Psoas muscle (tissue), 8 donors: ENCODE results near the gene MRC2. TPM values are rescaled to one million over a fixed set of nuclear protein-coding genes. Genes with fewer than 3 reads are reported as not detected.
A peak's percentile ranks its signal among the peaks of the same experiment; 100 is the strongest.

Experiments used
- ATAC-seq, 4 donors: fragments of 200-7000 bp; cut with Tn5 transposase; one replicate each; pipeline ENCODE4 v1.9.1; 2020; ENCODE audit warnings: moderate library complexity in 3 of 4, mild to moderate bottlenecking in 2 of 4
- DNase-seq, 2 donors: peaks; one replicate each; pipeline ENCODE4 v3.0.0-alpha.2; 2020
- H3K27ac ChIP-seq: fragments of 200-600 bp; one replicate; pipeline ENCODE4 v1.8.0; 2022
- H3K27me3 ChIP-seq, 3 donors: fragments of 200-600 bp in 1 of 3; one replicate each; pipeline versions ENCODE4 v1.6.1 to v1.8.0; 2013 to 2022; ENCODE audit warnings: low read length in 2 of 3, mild to moderate bottlenecking in 2 of 3, moderate library complexity in 1 of 3; ENCODE audit not compliant: insufficient read depth in 3 of 3
- H3K36me3 ChIP-seq, 2 donors: fragments of 200-600 bp in 1 of 2; one replicate each; pipeline versions ENCODE4 v1.6.1 to v1.8.0; 2013 to 2022; ENCODE audit warnings: low read depth in 1 of 2, mild to moderate bottlenecking in 1 of 2, moderate library complexity in 1 of 2; ENCODE audit not compliant: insufficient read depth in 1 of 2
- H3K4me1 ChIP-seq: fragments of 200-600 bp; one replicate; pipeline ENCODE4 v1.8.0; 2022
- H3K4me3 ChIP-seq: fragments of 200-600 bp; one replicate; pipeline ENCODE4 v1.8.0; 2022; ENCODE audit warnings: mild to moderate bottlenecking
- H3K9me3 ChIP-seq: fragments of 200-600 bp; one replicate; pipeline ENCODE4 v1.8.0; 2022
- WGBS, 3 donors: extraction: QIAGEN DNeasy Blood & Tissue Kit; methylation state at CpG; one replicate each; pipeline versions ENCODE4 v1.1.6 to v1.1.7; 2013; 5-methylcytosine and 5-hydroxymethylcytosine counted together
- intact Hi-C, 2 donors: fragments of 100-400 bp; cut with DNase I; formaldehyde crosslinking; loops; one replicate each; pipeline versions ENCODE4 v1.11.0 to v1.14.2; 2022
- polyA plus RNA-seq, 3 donors: library from polyadenylated mRNA; stranded (reverse); fragments of 200-250 nt; gene quantifications; one replicate each; pipeline ENCODE4 v1.2.3, GENCODE V29; 2013
- total RNA-seq, 4 donors: library from RNA; stranded (reverse); fragmentation: NEBNext Ultra II Directional in 2 of 4; extraction: Animal tissue kit (Norgen Biotek cat#: 25700) in 2 of 4; gene quantifications; one replicate each; pipeline versions ENCODE4 v1.2.1 to v1.2.4, GENCODE V29; 2021 to 2023
- TF ChIP-seq, protein P1 (sequence below): fragments of 200-600 bp; IDR thresholded peaks from one replicate; pipeline ENCODE4 v1.8.0; 2022; ENCODE audit warnings: antibody characterized with exemption
- donor health status: healthy with polysubstance abuse.
- donor health status: DM: no; HTN: no; CAD: no; lungs with moderate emphysema.
- donor health status: Bipolar disorder and iron deficiency.
- donor health status: healthy.
- donor health status: DM: yes; HTN: yes; CAD: no.
- donor health status: DM: no; HTN: no; CAD: no.
- donor health status: DM: no; HTN: no; CAD: no.
- donor health status: DM: yes; HTN: yes; CAD: no.

The MRC2 gene
- total and polyA plus RNA-seq, 7 donors, result 3.5 to 17.5 (median 5.9) TPM

- Histone ChIP-seq H3K4me3 (no peak overlapping the region), H3K36me3 (no peaks in the 10 kb centered on the region), H3K27ac (no peak overlapping the region), H3K9me3 (no peaks in the 10 kb centered on the region), H3K4me1 (no peaks in the 10 kb centered on the region), H3K27me3 (no peaks in the 10 kb centered on the region)
- ATAC-seq, result no peak
- 76 to 85% (median 76%) methylated on average over 20 of the region's 20 CpGs for WGBS, 3 donors
- peak in 1 of 2 donors; percentile 49 for DNase-seq
- TF ChIP-seq, protein P1, sequence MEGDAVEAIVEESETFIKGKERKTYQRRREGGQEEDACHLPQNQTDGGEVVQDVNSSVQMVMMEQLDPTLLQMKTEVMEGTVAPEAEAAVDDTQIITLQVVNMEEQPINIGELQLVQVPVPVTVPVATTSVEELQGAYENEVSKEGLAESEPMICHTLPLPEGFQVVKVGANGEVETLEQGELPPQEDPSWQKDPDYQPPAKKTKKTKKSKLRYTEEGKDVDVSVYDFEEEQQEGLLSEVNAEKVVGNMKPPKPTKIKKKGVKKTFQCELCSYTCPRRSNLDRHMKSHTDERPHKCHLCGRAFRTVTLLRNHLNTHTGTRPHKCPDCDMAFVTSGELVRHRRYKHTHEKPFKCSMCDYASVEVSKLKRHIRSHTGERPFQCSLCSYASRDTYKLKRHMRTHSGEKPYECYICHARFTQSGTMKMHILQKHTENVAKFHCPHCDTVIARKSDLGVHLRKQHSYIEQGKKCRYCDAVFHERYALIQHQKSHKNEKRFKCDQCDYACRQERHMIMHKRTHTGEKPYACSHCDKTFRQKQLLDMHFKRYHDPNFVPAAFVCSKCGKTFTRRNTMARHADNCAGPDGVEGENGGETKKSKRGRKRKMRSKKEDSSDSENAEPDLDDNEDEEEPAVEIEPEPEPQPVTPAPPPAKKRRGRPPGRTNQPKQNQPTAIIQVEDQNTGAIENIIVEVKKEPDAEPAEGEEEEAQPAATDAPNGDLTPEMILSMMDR, result no peak
- intact Hi-C loops, result no loop called here
Measured at GRCh38 chr17:62673614-62674362, 46.3 kb downstream of the MRC2 start.

- intact Hi-C loops, result no loop called here
- H3K27ac ChIP-seq, result no peak overlapping the region
- H3K27me3 ChIP-seq, result no peaks in the 10 kb centered on the region
- H3K4me3 ChIP-seq, result no peak overlapping the region
- no peaks in the 10 kb centered on the region for H3K36me3 ChIP-seq
- TF ChIP-seq, protein P1, result no peak
- no peaks in the 10 kb centered on the region for H3K4me1 ChIP-seq
- no peak for DNase-seq
- no peaks in the 10 kb centered on the region for H3K9me3 ChIP-seq
- ATAC-seq, result no peak
- 61 to 79% (median 62%) methylated on average over 5 to 6 of the region's 6 CpGs for WGBS, 3 donors
Measured at GRCh38 chr17:62674363-62674739, 46.9 kb downstream of the MRC2 start.

GRCh38 chr17:62674841-62675240 lies 47.4 kb downstream of the MRC2 start:
- DNase-seq (no peak), ATAC-seq (peak in 1 of 4 donors; percentile 30)
- WGBS, 3 donors, result 41 to 66% (median 49%) methylated on average over 3 of the region's 3 CpGs
- H3K36me3 ChIP-seq, result no peaks in the 10 kb centered on the region
- no peaks in the 10 kb centered on the region for H3K27me3 ChIP-seq
- intact Hi-C loops, result no loop called here
- no peaks in the 10 kb centered on the region for H3K9me3 ChIP-seq
- TF ChIP-seq, protein P1, result no peak
- no peak overlapping the region for H3K4me3 ChIP-seq
- no peak overlapping the region for H3K27ac ChIP-seq
- no peaks in the 10 kb centered on the region for H3K4me1 ChIP-seq

DNA sequence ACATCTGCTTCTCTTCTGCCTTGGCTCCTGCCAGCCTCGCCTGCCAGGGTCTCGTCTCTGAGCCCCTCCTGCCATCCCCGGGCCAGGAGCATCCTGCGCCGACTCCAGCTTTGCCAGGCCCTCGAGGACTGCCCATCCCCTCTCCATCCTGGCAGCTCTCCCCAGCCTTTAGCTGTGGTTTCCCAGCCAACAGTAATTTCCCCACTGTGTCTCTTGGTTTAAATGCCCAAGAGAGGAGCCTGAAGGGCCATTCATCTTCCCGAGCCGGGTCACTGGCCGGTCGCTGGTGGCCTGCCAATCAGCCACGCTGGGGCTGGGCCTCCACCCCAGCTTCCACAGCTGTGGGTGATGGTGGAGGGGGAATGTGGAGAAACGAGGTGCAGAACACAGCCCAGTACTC lies 47.8 kb downstream of the MRC2 start:
- H3K36me3 ChIP-seq, result no peaks in the 10 kb centered on the region
- H3K27ac ChIP-seq, result no peak overlapping the region
- DNase-seq (peak; percentile 65 to 84), ATAC-seq (peak in 3 of 4 donors; percentile 39 to 72 (median 40))
- intact Hi-C loops, result no loop called here
- WGBS, 3 donors, result 30 to 42% (median 32%) methylated on average over 12 of the region's 12 CpGs
- TF ChIP-seq, protein P1, result no peak
- H3K27me3 ChIP-seq, result no peaks in the 10 kb centered on the region
- no peaks in the 10 kb centered on the region for H3K4me1 ChIP-seq
- H3K9me3 ChIP-seq, result no peaks in the 10 kb centered on the region
- H3K4me3 ChIP-seq, result no peak overlapping the region

DNA sequence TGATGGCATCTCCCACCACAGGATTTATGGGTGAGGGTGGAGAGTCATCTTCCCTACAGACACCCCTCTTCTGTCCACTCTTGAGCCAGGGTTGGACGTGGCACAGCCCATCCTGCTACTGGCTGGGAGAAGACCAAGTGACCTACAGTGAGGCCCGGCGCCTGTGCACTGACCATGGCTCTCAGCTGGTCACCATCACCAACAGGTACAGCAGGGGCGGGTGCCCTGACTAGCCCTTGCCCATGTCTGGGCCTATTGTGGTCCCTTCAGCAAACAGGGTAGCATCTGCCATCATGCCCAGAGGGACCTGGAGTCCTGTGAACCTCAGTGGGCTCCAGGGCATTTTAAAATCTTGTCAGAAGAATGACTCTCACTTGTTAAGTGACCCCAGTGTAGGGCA lies 48.2 kb downstream of the MRC2 start:
- TF ChIP-seq, protein P1, result no peak

More for the DNA sequence above, 48.2 kb downstream of the MRC2 start:
- ATAC-seq (peak in 1 of 4 donors; percentile 22), DNase-seq (no peak)
- 60 to 74% (median 68%) methylated on average over 4 of the region's 4 CpGs for WGBS, 3 donors
- Histone ChIP-seq H3K4me3 (no peak overlapping the region), H3K27ac (no peak overlapping the region), H3K27me3 (no peaks in the 10 kb centered on the region), H3K4me1 (no peaks in the 10 kb centered on the region), H3K36me3 (no peaks in the 10 kb centered on the region), H3K9me3 (no peaks in the 10 kb centered on the region)
- intact Hi-C loops, result no loop called here
